ENCODE data around the gene PMIS2. TPM values are rescaled to one million over a fixed set of nuclear protein-coding genes. Genes with fewer than 3 reads are reported as not detected.

The PMIS2 gene
- total RNA-seq = not detected
- long read RNA-seq = 0 reads

DNA sequence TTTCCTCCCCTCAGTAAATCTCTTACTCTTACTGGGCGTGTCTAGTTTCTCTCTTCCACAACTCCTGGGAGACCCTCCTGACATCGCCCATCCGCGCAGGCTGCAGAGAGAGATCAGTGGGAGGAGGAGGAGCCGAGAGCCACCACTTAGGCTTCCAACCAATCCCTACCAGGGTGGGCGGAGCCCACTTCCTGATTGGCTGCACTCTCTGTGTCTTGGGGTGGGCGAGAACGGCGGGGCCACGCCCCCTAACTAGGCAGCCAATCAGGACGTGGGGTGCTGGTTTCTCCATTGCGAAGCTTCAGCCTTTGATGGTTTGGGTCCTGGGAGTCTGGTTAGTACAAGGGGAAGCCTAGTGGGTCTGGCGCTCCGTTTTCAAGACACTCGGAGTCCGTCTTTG lies at the start of gene PMIS2:
PMIS2 (plus strand) TSS at position 326 of the 400 bp plus-strand sequence. CDS start 87 bp downstream, outside the sequence.
- intact Hi-C loops (cut with micrococcal nuclease) = no loop called here
- no peak for ATAC-seq
- DNase-seq = no peak

DNA sequence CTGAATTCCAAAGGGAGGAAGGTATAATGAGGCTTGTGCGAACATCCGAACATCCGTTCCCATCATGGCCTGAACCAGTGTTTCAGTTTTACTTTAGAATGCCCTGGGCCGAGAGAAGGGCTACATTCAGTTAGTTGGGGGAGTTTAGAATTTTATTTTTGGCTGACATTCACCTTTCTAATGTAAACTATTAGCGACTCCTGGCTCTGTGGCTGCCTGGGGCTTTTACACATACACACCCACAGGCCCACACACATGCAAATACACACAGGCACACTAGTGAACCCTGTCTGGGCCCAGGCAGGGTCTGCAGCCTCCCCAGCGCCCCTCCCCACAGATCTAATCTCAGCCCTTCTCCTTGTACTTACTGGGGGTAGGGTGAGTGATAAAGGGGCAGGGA lies 46.7 kb upstream of the PMIS2 start:
- DNase-seq (no peak), ATAC-seq (no peak)
- intact Hi-C loops (cut with micrococcal nuclease) = no loop called here

- DNase-seq = no peak
- ATAC-seq = no peak
- intact Hi-C loops (cut with micrococcal nuclease) = no loop called here
These were observed 46.1 kb upstream of the PMIS2 start for GRCh38 chr19:35539850-35540249.

DNA sequence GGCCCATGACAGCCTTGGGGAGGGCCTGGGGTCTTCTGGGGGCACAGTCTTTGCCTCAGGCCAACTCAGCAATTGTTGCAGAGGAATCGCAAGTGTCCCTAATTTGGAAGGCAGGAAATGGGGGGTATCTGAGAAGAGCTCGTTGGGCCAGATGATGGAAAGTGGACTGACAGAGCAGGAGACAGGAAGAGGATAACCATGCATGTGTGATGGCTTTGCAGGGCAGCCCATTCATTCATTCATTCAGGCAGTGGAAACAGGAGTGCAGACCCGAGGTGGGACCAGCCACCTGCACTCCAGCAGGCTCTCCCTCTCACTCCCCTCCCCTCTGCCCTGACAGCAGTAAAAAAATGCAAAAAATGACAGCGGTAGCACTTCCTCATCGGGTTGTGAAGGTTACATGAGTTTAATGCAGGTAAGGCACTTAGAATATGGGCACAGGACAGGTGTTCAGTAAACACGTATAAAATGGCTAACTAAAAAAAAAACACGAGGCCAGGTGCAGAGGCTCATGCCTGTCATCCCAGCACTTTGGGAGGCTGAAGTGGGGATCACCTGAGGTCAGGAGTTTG lies 45.5 kb upstream of the PMIS2 start:
- ATAC-seq (no peak), DNase-seq (no peak)
- intact Hi-C loops (cut with micrococcal nuclease) = no loop called here

DNA sequence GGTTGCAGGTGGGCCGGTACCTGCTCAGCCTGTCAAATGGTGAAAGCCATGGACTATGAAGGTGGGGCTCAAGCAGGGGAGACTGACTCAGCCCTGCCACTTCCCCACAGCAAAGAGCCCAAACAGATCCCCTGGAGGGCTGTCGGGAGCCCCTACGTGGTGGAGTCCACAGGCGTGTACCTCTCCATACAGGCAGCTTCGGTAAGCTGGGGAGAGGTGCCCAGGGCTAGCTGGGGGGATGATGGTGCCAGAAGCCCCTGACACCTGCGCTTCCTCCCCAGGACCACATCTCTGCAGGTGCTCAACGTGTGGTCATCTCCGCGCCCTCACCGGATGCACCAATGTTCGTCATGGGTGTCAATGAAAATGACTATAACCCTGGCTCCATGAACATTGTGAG lies 43.8 kb upstream of the PMIS2 start:
- intact Hi-C loops (cut with micrococcal nuclease) = no loop called here
- DNase-seq (no peak), ATAC-seq (no peak)

- intact Hi-C loops (cut with micrococcal nuclease) = no loop called here
- DNase-seq = no peak
- no peak for ATAC-seq
These were observed 42.5 kb upstream of the PMIS2 start for GRCh38 chr19:35543280-35544109.

DNA sequence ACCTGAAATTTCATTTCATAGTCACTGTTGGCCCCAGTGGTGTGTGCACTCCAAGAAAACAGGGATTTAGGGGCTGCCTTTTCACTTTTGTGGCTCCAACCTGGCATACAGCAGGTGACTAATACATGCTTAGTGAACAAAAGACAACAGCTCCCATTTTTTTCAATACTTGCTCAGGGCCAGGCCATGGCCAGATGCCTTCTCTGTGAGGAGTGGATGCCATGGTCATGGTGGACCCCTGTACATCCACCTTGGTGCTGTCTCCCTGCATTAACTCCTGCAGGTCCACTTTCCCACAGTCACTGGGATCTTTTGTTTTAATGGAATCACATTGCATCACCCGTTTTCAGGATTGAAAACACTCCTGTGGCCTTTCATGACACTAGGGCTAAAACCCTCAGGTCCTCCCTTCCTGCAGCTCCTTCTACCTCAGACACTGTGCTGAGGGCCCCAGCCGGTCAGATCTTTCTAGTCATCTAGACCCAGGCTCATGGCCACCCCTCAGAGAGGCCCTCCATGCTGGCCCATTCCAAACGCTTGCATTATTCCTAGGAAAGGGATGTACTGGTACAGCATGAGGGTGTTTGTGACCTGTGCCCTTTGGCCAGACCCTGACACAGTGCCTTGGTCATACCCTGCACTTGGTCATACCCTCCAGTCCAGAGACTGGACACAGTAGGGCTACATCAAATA lies 41.7 kb upstream of the PMIS2 start:
- intact Hi-C loops (cut with micrococcal nuclease) = no loop called here
- ATAC-seq = no peak
- DNase-seq = no peak

DNA sequence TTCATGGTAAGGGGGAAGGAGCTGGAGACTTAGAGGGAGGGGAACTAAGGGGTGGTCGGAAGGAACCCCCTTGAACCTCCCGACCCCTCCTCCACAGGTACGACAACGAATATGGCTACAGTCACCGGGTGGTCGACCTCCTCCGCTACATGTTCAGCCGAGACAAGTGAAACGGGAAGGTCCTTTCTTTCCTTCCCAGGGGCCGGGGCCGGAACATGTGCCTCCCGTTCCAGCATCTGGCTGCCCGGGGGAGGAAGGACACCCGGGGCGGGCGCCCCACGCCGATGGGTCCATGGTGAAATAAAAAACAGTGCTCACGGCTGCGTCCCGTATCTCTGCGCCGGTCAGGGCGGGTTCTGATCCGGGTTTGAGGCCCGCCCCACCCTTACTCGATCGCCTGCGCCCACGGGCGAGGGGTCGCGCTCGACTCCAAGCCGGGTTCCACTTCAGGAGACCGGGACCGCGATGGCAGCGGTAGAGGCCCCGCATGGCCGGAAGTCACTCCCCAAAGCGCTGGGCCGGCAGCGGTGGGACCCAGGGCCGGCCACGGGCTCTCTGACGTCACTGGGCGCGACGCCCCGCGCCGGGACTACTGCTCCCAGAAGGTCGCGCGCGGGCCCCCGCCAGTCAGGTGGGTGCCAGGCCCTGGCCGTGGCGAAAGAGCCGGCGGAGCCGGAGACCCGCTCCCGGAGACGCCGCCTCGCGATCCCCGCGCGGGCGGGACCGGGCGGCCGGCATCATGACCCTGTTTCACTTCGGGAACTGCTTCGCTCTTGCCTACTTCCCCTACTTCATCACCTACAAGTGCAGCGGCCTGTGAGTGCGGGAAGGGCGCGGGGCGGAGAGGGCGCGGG lies 40.7 kb upstream of the PMIS2 start, which contains the start of gene TMEM147:
TMEM147 (plus strand) TSS at position 626 of the 854 bp plus-strand sequence; CDS start at position 740, 114 bp downstream.
- ATAC-seq = peak; percentile 99
- peak; percentile 98 for DNase-seq
- intact Hi-C loops (cut with micrococcal nuclease) = no loop called here

GRCh38 chr19:35545855-35546381 lies 40.1 kb upstream of the PMIS2 start:
- peak; percentile 56 for ATAC-seq
- intact Hi-C loops (cut with micrococcal nuclease) = no loop called here
- DNase-seq = peak; percentile 54

- DNase-seq (no peak), ATAC-seq (no peak)
- intact Hi-C loops (cut with micrococcal nuclease) = no loop called here
These were observed 39.4 kb upstream of the PMIS2 start for GRCh38 chr19:35546532-35546931.

GRCh38 chr19:35549174-35549788 lies 36.7 kb upstream of the PMIS2 start:
- ATAC-seq = no peak

GRCh38 chr19:35549879-35550523 lies 36.0 kb upstream of the PMIS2 start:
- ATAC-seq = no peak
- intact Hi-C loops (cut with micrococcal nuclease) = no loop called here
- no peak for DNase-seq

More at GRCh38 chr19:35549174-35549788, 36.7 kb upstream of the PMIS2 start:
- intact Hi-C loops (cut with micrococcal nuclease) = no loop called here
- no peak for DNase-seq

GRCh38 chr19:35551091-35551810 lies 34.7 kb upstream of the PMIS2 start:
- DNase-seq = no peak
- intact Hi-C loops (cut with micrococcal nuclease) = no loop called here
- no peak for ATAC-seq

DNA sequence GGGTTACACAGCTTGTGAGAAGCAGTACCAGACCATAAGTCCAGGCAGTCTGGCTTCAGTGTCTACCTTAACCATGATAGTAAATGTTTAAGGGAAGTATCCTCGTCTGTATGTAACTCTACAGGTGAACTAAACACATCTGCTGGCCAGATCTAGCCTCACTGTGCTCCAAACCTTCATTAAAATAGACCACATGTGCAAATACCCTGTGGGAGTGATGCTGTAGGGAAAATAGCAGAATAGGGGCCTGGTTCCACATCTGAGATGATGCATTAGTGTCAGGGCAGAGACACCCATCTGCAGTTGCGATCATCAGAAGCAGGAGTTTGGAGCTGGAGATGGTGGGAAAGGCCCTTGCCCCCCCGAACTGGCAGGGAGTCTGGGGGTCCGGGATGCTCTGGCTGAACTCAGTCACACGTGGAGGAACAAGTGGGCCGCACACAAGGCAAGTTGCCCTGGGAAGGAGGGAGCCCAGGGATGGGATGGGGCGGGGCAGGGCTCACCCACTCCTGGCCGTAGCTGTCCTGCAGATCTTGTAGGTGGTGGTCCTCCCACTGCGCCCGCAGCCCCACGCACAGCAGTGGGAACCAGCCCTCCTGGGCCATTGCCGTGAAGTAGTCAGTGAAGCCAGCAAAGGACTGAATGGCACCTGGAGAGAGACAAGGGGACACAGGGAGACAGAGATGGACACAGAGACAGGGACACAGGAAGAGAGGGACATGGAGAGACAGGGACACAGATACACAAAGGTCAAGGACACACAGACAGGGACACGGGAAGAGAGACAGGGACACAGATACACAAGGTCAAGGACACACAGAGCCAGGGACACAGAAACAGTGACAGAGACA lies 33.2 kb upstream of the PMIS2 start:
- intact Hi-C loops (cut with micrococcal nuclease) = no loop called here
- DNase-seq (no peak), ATAC-seq (no peak)

DNA sequence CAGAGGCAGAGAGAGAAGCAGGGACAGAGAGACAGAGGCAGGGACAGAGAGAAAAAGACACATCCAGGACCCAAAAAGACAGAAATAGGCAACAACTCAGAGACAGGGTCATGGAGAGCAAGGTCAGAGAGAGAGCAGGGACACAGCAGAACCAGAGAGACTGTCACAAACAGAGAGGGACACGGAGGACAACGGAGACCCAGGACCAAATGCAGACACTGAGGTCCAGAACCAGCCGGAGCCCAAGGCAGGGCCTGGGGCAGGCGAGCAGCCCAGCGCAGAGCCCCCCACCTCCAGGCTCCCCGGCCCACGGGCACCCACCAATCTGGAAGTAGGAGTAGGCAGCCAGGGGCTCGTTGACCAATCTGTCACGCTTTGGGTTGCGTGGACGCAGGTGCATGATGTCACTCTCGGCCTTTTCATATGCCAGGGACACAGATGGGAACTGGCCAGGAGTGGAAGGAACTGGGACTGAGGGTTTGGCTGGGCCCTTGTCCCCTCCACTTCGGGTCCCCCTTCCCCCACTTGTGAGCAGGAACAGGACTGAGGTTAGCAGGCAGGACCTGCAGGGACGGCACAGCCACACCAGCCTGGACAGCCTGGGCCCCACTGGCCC lies 32.5 kb upstream of the PMIS2 start:
- ATAC-seq (no peak), DNase-seq (no peak)
- intact Hi-C loops (cut with micrococcal nuclease) = no loop called here

GRCh38 chr19:35554076-35554475 lies 31.9 kb upstream of the PMIS2 start:
- ATAC-seq (no peak), DNase-seq (no peak)
- intact Hi-C loops (cut with micrococcal nuclease) = no loop called here

Measured in left ventricle myocardium superior (tissue), 1 donor.